Measurements from ENCODE around the gene TAS2R50.

Gene TAS2R50

DNA sequence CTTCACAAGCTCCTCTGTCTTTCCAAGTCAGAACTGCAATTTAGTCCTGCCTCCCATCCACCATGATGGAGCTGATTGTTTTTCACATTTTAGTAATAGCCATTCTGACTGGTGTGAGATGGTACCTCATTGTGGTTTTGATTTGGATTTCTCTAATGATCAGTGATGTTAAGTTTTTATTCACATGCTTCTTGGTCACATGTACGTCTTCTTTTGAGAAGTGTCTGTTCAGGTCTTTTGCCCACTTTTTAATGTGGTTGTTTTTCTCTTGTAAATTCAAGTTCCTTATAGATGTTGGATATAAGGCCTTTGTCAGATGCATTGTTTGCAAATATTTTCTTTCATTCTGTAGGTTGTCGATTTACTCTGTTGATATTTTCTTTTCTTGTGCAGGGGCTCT lies 43.5 kb downstream of the TAS2R50 start:
- DNase-seq = no peak

DNA sequence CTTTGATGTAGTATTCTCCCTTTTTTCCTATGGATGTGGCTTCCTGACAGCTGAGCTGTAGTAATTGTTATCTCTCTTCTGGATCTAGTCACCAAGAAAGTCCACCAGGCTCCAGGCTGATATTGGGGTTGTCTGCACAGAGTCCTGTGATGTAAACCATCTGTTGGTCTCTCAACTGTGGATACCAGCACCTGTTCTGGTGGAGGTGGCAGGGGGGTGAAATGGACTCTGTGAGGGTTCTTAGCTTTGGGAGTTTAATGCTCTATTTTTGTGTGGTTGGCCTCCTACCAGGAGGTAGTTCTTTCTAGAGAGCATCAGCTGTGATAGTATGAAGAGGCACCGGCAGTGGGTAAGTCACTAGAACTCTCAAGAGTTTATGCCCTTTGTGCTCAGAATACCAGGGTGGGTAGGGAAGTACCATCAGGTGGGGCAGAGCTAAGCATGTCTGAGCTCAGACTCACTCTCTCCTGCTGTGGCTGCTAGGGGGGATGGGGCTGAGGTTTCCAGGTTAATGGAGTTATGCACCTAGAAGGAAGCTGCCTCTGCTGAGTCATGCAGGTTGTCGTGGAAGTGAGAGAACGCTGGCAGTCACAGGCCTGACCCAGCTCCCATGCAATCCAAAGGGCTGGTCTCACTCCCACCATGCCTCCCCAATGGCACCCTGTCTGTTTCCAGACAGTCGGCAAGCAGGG lies 44.6 kb downstream of the TAS2R50 start:
- DNase-seq = no peak

DNA sequence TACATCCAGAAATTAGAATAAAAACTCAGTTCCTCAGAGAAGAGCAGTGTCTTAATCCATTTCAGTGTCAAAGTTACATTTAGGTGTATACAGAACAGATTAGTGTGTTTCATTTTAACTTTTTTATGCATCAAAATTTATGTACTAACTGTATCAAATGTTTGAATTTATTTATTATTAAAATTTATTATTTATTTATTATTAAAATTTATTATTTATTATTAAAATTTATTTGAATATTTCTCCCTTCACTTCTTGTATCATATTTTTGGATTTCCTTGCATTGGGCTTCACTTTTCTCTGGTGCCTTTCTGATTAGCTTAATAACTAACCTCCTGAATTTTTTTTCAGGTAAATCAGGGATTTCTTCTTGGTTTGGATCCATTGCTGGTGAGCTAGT lies 45.3 kb downstream of the TAS2R50 start:
- DNase-seq = no peak

DNA sequence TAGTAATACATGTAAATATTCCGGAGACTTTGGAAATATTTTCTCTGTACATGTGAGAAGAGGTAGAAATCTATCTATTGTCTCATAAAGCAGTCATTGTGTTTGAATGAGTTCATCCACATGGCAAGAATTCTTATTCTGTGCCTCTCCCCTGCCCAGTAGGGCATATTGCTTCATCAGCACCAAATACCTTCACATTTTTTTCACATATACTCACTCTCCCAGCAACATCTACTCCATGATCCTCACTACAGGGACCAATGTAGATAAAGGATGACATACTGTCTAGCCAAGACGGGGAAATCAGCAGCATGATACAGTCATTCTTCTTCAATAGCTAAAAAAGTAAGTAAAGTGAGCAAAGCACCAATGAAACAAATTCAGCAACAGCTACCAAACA lies 46.3 kb downstream of the TAS2R50 start:
- DNase-seq = no peak

DNA sequence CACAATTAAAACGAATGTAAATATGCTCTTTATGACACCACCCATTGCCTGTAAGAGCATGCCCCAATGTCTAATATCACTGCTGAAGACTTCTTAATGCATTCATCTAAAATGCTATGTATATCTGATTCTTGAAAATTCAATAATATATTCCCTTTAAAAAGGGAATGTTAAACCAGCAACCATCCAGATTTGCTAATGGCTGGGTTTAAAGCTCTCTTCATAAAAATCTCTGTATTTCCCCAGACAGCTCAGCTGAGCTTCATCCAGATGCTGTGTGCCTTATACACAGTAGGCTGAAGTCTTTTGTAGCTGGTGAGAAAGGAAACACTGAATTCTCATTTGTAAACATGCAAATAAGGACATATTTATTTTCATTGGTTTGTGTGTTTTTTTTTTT lies 47.5 kb downstream of the TAS2R50 start, which contains the start of gene TAS2R14:
Gene TAS2R14 (minus strand): TSS at position 101 of the 400 bp plus-strand sequence. CDS start 56 bp downstream, at position 45.
- no peak for DNase-seq

DNA sequence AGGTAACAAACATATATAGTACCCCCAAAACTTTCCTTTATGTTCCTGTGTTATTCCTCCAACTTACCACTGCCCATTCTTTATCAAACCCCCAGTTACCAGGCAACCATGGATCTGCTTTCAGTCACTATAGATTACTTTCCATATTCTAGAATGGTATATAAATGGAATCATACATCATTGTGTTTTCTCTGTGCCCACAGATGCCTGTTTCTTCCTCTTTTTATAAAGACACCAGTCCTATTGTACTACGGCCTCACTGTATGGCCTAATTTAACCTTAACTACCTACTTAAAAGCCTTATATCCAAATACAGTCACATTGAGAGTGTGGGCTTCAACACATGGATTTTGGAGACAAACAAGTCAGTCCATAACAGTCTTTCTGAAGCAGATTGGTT lies 50.2 kb downstream of the TAS2R50 start:
- no peak for DNase-seq

All from GDM1 (cell line).